KMS-11 (cell line): ENCODE measurements around the gene WDR64.
"Not testable (repeated sequence)": the region's sequence is repeated elsewhere in the genome, so short reads cannot be mapped to it uniquely, and the experiment has no call there.

ENCODE experiments used
- H2AFZ ChIP-seq: fragments of 200-600 bp; sonication (generic); 2 replicates; pipeline ENCODE4 v1.6.1; 2016; ENCODE audit warnings: antibody characterized with exemption, mixed run types, low read depth
- H3K27ac ChIP-seq: fragments of 200-600 bp; sonication (generic); 2 replicates; pipeline ENCODE4 v1.6.1; 2016; ENCODE audit warnings: mild to moderate bottlenecking, mixed run types
- H3K27me3 ChIP-seq: fragments of 200-600 bp; sonication (generic); 2 replicates; pipeline ENCODE4 v1.6.1; 2017; ENCODE audit warnings: mild to moderate bottlenecking, low read depth, mixed run types, moderate library complexity; ENCODE audit not compliant: insufficient read depth
- H3K36me3 ChIP-seq: fragments of 200-600 bp; sonication (generic); 2 replicates; pipeline ENCODE4 v1.6.1; 2017; ENCODE audit warnings: mild to moderate bottlenecking, mixed run types; ENCODE audit not compliant: insufficient read depth
- H3K4me1 ChIP-seq: fragments of 200-600 bp; sonication (generic); 2 replicates; pipeline ENCODE4 v1.6.1; 2016; ENCODE audit warnings: mild to moderate bottlenecking, low read depth, mixed run types; ENCODE audit not compliant: poor library complexity, severe bottlenecking
- H3K4me2 ChIP-seq: fragments of 200-600 bp; sonication (generic); 2 replicates; pipeline ENCODE4 v1.7.0; 2016; ENCODE audit warnings: mild to moderate bottlenecking, mixed run types
- H3K4me3 ChIP-seq: fragments of 200-600 bp; sonication (generic); IDR thresholded peaks from 2 replicates; pipeline ENCODE4 v1.6.1; 2017; ENCODE audit warnings: low read depth, low read length, mixed read lengths; ENCODE audit not compliant: insufficient read depth
- H3K79me2 ChIP-seq: fragments of 200-600 bp; sonication (generic); 2 replicates; pipeline ENCODE4 v1.6.1; 2016; ENCODE audit warnings: low read depth, mixed run types; ENCODE audit not compliant: insufficient read depth
- H3K9ac ChIP-seq: fragments of 200-600 bp; sonication (generic); 2 replicates; pipeline ENCODE4 v1.6.1; 2016; ENCODE audit warnings: mild to moderate bottlenecking, mixed run types
- H4K20me1 ChIP-seq: fragments of 200-600 bp; sonication (generic); 2 replicates; pipeline ENCODE4 v1.6.1; 2016; ENCODE audit warnings: mild to moderate bottlenecking, mixed run types; ENCODE audit not compliant: insufficient read depth
- TF ChIP-seq, protein P1 (sequence below): fragments of 200-600 bp; sonication (generic); conservative IDR thresholded peaks from 2 replicates; pipeline ENCODE4 v1.6.1; 2017; ENCODE audit warnings: low read depth, mild to moderate bottlenecking, antibody characterized with exemption, low read length, moderate library complexity, mixed read lengths

WDR64 gene

DNA sequence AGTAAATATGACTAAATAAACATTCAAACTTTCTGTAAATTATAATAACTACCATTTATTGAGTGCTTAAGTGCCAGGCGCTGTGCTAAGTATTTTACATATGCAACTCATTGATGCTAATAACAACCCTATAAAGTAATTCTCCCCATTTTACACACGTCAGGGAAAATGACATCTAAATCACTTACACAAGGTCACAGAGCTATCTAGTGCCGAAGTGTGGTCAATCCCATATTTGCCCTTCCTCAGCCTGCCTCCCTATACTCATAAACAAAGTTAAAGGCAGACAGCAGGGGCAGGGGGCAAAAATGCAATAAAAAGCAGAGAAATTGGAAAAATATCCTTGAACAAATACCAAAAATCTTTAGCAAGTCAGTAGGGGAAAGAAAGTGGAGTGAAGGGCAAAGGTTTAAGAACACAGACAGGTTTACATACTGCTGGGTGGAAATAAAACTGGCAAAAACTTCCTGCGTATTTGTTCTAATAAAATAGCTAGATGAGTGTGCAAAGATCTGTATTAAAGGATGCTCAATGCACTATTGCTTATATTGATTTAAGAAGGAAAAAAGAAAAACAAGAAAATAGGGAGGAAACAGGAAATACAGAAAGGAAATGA, 72.8 kb downstream of the WDR64 start:
- no peaks in the 10 kb centered on the region for H3K36me3 ChIP-seq
- H2AFZ ChIP-seq = no peak overlapping the region
- H3K79me2 ChIP-seq = no peaks in the 10 kb centered on the region
- no peaks in the 10 kb centered on the region for H3K4me1 ChIP-seq
- no peak overlapping the region for H3K9ac ChIP-seq
- H3K4me2 ChIP-seq = no peak overlapping the region
- H3K27ac ChIP-seq = no peak overlapping the region
- TF ChIP-seq, protein P1, sequence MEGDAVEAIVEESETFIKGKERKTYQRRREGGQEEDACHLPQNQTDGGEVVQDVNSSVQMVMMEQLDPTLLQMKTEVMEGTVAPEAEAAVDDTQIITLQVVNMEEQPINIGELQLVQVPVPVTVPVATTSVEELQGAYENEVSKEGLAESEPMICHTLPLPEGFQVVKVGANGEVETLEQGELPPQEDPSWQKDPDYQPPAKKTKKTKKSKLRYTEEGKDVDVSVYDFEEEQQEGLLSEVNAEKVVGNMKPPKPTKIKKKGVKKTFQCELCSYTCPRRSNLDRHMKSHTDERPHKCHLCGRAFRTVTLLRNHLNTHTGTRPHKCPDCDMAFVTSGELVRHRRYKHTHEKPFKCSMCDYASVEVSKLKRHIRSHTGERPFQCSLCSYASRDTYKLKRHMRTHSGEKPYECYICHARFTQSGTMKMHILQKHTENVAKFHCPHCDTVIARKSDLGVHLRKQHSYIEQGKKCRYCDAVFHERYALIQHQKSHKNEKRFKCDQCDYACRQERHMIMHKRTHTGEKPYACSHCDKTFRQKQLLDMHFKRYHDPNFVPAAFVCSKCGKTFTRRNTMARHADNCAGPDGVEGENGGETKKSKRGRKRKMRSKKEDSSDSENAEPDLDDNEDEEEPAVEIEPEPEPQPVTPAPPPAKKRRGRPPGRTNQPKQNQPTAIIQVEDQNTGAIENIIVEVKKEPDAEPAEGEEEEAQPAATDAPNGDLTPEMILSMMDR = no peak
- no peaks in the 10 kb centered on the region for H4K20me1 ChIP-seq
- no peak overlapping the region for H3K4me3 ChIP-seq
- no peaks in the 10 kb centered on the region for H3K27me3 ChIP-seq

DNA sequence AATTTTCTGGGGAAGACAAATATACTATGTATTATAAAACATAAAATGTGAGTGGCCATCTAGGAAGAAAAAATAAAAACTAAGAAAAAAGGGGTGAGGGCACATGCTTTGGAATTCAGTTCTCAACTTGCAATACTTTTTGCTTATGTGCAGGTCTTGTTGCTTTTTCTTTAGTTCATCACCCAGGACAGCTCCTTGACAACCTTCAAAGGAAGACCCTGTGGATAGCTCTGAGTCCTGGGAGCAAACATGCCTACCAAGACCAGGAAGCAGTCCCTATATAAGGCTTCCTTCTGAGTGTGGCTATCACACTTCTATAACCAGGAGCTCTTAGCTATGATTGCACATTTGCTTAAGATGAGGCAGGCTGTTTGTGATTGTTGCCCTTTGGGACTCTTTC, 78.0 kb downstream of the WDR64 start:
- H3K36me3 ChIP-seq = no peaks in the 10 kb centered on the region
- H3K4me1 ChIP-seq = no peaks in the 10 kb centered on the region
- no peaks in the 10 kb centered on the region for H3K27me3 ChIP-seq
- H3K4me2 ChIP-seq = no peak overlapping the region
- H3K79me2 ChIP-seq = no peaks in the 10 kb centered on the region
- no peak overlapping the region for H3K27ac ChIP-seq
- H4K20me1 ChIP-seq = no peaks in the 10 kb centered on the region
- H2AFZ ChIP-seq = no peak overlapping the region
- TF ChIP-seq, protein P1 = no peak
- H3K4me3 ChIP-seq = no peak overlapping the region
- H3K9ac ChIP-seq = no peak overlapping the region

DNA sequence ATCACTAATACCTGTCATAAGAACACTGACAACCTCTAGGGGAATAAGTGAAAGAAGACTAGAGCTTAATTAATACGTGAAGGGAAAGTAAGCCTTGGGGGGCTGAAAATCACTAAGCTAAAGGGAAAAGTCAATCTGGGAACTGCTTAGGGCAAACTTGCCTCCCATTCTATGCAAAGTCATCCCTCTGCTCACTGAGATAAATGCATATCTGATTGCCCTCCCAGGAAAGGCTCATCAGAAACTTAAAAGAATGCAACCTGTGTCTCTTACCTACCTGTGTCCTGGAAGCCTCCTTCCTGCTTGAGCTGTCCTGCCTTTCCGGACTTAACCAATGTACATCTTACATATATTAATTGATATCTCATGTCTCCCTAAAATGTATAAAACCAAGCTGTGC, 81.8 kb downstream of the WDR64 start:
- Histone ChIP-seq H3K27me3 (no peaks in the 10 kb centered on the region), H3K4me1 (no peaks in the 10 kb centered on the region), H3K4me2 (no peak overlapping the region), H3K79me2 (no peaks in the 10 kb centered on the region), H3K4me3 (no peak overlapping the region), H3K36me3 (no peaks in the 10 kb centered on the region), H2AFZ (no peak overlapping the region), H3K9ac (no peak overlapping the region), H4K20me1 (no peaks in the 10 kb centered on the region), H3K27ac (no peak overlapping the region)
- TF ChIP-seq, protein P1 = no peak

DNA sequence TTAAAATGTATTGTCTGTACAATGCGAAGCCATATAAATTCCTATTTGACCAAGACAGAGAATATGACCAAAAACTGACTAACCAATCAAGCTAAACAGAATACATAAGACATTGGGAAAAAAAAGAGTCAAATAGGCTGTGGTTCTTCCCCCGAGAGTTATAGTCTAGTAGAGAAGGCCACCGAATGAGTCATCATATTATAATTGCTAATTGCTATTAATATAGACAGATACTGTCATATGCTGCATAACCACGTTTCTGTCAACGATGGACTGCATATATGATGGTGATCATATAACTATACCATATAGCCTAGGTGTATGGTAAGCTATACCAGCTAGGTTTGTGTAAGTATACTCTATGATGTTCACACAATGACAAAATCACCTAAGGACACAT, 82.5 kb downstream of the WDR64 start:
- H2AFZ ChIP-seq = no peak overlapping the region
- no peaks in the 10 kb centered on the region for H3K27me3 ChIP-seq
- no peaks in the 10 kb centered on the region for H3K79me2 ChIP-seq
- no peaks in the 10 kb centered on the region for H4K20me1 ChIP-seq
- TF ChIP-seq, protein P1 = no peak
- H3K4me2 ChIP-seq = no peak overlapping the region
- no peaks in the 10 kb centered on the region for H3K4me1 ChIP-seq
- H3K9ac ChIP-seq = no peak overlapping the region
- H3K27ac ChIP-seq = no peak overlapping the region
- H3K36me3 ChIP-seq = no peaks in the 10 kb centered on the region
- no peak overlapping the region for H3K4me3 ChIP-seq

DNA sequence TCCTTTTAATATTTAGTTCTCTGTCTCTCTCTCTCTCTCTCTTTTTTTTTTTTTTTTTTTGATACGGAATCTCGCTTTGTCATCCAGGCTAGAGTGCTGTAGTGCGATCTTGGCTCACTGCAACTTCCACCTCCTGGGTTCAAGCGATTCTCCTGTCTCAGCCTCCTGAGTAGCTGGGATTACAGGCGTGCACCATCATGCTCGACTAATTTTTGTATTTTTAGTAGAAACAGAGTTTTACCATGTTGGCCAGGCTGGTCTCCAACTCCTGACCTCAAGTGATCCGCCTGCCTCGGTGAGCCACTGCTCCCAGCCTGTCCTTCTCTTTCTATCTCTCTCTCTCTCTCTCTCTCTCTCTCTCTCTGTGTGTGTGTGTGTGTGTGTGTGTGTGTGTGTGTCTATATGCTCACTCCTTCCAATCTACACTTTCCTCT, 83.4 kb downstream of the WDR64 start:
- not testable (repeated sequence) for H3K4me2 ChIP-seq, H4K20me1 ChIP-seq, H3K4me1 ChIP-seq, H3K27me3 ChIP-seq, H3K79me2 ChIP-seq, H3K36me3 ChIP-seq, H3K4me3 ChIP-seq, H2AFZ ChIP-seq, H3K27ac ChIP-seq, H3K9ac ChIP-seq
